ENCODE data around the gene N4BP2.

DNA sequence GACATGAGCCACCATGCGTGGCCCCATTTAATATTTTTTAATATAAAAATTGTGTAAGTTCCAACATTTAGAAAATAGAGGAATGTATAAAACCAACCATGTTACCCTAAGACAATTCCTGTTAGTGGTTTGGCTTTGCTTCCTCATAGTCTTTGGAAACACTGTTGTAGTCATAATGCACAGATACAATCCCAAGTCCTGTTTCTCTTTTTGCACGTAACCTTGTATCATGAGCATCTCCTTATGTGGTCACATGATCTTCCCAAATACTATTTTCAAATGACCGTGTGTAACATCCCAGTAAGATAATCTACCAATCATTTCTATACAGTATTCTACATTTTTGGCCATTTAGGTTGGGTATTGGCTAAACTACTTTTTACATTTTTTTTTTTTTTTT is 126.3 kb downstream of the N4BP2 start:
- TF ChIP-seq RELA (CRISPR knock-in tag; IDR thresholded peaks at IDR 0.05; ENCODE audit: borderline replicate concordance): no peak
- no peak for TF ChIP-seq SP1 (CRISPR knock-in tag; conservative IDR thresholded peaks at IDR 0.05)
- TF ChIP-seq, protein P1, sequence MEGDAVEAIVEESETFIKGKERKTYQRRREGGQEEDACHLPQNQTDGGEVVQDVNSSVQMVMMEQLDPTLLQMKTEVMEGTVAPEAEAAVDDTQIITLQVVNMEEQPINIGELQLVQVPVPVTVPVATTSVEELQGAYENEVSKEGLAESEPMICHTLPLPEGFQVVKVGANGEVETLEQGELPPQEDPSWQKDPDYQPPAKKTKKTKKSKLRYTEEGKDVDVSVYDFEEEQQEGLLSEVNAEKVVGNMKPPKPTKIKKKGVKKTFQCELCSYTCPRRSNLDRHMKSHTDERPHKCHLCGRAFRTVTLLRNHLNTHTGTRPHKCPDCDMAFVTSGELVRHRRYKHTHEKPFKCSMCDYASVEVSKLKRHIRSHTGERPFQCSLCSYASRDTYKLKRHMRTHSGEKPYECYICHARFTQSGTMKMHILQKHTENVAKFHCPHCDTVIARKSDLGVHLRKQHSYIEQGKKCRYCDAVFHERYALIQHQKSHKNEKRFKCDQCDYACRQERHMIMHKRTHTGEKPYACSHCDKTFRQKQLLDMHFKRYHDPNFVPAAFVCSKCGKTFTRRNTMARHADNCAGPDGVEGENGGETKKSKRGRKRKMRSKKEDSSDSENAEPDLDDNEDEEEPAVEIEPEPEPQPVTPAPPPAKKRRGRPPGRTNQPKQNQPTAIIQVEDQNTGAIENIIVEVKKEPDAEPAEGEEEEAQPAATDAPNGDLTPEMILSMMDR (IDR thresholded peaks at IDR 0.05): no peak
- TF ChIP-seq, protein P2, sequence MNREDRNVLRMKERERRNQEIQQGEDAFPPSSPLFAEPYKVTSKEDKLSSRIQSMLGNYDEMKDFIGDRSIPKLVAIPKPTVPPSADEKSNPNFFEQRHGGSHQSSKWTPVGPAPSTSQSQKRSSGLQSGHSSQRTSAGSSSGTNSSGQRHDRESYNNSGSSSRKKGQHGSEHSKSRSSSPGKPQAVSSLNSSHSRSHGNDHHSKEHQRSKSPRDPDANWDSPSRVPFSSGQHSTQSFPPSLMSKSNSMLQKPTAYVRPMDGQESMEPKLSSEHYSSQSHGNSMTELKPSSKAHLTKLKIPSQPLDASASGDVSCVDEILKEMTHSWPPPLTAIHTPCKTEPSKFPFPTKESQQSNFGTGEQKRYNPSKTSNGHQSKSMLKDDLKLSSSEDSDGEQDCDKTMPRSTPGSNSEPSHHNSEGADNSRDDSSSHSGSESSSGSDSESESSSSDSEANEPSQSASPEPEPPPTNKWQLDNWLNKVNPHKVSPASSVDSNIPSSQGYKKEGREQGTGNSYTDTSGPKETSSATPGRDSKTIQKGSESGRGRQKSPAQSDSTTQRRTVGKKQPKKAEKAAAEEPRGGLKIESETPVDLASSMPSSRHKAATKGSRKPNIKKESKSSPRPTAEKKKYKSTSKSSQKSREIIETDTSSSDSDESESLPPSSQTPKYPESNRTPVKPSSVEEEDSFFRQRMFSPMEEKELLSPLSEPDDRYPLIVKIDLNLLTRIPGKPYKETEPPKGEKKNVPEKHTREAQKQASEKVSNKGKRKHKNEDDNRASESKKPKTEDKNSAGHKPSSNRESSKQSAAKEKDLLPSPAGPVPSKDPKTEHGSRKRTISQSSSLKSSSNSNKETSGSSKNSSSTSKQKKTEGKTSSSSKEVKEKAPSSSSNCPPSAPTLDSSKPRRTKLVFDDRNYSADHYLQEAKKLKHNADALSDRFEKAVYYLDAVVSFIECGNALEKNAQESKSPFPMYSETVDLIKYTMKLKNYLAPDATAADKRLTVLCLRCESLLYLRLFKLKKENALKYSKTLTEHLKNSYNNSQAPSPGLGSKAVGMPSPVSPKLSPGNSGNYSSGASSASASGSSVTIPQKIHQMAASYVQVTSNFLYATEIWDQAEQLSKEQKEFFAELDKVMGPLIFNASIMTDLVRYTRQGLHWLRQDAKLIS (CRISPR knock-in tag; IDR thresholded peaks at IDR 0.05; ENCODE audit: borderline replicate concordance): no peak
- TF ChIP-seq E2F1 (CRISPR knock-in tag; IDR thresholded peaks at IDR 0.05): no peak
- no peak for TF ChIP-seq ZBTB21 (CRISPR knock-in tag; IDR thresholded peaks at IDR 0.05; ENCODE audit: borderline replicate concordance)
- TF ChIP-seq NR2C2 (CRISPR knock-in tag; IDR thresholded peaks at IDR 0.05): no peak
- TF ChIP-seq, protein P3, sequence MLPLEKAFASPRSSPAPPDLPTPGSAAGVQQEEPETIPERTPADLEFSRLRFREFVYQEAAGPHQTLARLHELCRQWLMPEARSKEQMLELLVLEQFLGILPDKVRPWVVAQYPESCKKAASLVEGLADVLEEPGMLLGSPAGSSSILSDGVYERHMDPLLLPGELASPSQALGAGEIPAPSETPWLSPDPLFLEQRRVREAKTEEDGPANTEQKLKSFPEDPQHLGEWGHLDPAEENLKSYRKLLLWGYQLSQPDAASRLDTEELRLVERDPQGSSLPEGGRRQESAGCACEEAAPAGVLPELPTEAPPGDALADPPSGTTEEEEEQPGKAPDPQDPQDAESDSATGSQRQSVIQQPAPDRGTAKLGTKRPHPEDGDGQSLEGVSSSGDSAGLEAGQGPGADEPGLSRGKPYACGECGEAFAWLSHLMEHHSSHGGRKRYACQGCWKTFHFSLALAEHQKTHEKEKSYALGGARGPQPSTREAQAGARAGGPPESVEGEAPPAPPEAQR (CRISPR knock-in tag; IDR thresholded peaks at IDR 0.05): no peak
- TF ChIP-seq ELF4 (CRISPR knock-in tag; IDR thresholded peaks at IDR 0.05; ENCODE audit: low read depth): no peak
- no peak for TF ChIP-seq FOXK1 (CRISPR knock-in tag; IDR thresholded peaks at IDR 0.05)
- TF ChIP-seq, protein P4, sequence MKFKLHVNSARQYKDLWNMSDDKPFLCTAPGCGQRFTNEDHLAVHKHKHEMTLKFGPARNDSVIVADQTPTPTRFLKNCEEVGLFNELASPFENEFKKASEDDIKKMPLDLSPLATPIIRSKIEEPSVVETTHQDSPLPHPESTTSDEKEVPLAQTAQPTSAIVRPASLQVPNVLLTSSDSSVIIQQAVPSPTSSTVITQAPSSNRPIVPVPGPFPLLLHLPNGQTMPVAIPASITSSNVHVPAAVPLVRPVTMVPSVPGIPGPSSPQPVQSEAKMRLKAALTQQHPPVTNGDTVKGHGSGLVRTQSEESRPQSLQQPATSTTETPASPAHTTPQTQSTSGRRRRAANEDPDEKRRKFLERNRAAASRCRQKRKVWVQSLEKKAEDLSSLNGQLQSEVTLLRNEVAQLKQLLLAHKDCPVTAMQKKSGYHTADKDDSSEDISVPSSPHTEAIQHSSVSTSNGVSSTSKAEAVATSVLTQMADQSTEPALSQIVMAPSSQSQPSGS (CRISPR knock-in tag; IDR thresholded peaks at IDR 0.05; ENCODE audit: borderline replicate concordance, low read depth): no peak
- TF ChIP-seq EMX1 (CRISPR knock-in tag; IDR thresholded peaks at IDR 0.05): no peak
- no peak for TF ChIP-seq CREM (CRISPR knock-in tag; IDR thresholded peaks at IDR 0.05)

Measured in WTC11 (cell line).